AG09309 (cell line): Measurements from ENCODE around the gene MYO18A.
"Not testable (repeated sequence)": the region's sequence is repeated elsewhere in the genome, so short reads cannot be mapped to it uniquely, and the experiment has no call there.

Experiments
- DNase-seq: peaks from one replicate; pipeline ENCODE4 v3.0.0-alpha.2; 2010; ENCODE audit warnings: low read depth
- H3K4me3 ChIP-seq: 2 replicates; pipeline ENCODE4 v1.5.1; 2011; ENCODE audit warnings: mild to moderate bottlenecking, low read depth, low read length, moderate library complexity; ENCODE audit not compliant: control insufficient read depth
- TF ChIP-seq, protein P1 (sequence below): IDR thresholded peaks from 2 replicates; pipeline ENCODE4 v1.5.1; 2011; ENCODE audit warnings: mild to moderate bottlenecking, low read depth, low read length, inconsistent platforms; ENCODE audit not compliant: insufficient read depth, control insufficient read depth; ENCODE audit errors: missing control alignments

The MYO18A gene

DNA sequence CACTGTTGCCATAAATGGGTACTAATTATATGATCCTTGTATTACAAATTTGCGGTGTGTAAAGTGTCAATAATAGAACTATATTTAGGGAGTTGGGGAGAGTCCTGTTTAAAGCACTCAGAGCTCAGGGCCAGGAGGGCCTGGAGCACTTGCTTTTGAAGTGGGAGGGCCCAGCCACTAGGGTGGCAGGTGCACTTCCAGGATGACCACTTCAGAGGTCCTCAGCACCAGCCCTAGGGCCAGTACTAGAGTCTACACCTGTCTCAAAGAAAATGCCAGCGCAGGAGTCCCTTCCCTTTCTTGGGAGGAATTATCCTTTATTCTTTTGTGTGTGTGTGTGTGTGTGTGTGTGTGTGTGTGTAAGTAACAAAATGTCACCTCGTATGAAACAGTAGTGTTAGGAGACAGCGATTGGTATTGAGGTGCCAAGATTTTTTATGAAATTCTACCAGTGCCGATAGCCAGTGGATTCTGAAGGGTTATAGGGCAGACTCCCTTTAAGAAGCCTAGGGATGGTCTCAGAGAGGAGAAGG, 31.9 kb downstream of the MYO18A start:
- peak overlapping the region; percentile 38 for H3K4me3 ChIP-seq
- TF ChIP-seq, protein P1, sequence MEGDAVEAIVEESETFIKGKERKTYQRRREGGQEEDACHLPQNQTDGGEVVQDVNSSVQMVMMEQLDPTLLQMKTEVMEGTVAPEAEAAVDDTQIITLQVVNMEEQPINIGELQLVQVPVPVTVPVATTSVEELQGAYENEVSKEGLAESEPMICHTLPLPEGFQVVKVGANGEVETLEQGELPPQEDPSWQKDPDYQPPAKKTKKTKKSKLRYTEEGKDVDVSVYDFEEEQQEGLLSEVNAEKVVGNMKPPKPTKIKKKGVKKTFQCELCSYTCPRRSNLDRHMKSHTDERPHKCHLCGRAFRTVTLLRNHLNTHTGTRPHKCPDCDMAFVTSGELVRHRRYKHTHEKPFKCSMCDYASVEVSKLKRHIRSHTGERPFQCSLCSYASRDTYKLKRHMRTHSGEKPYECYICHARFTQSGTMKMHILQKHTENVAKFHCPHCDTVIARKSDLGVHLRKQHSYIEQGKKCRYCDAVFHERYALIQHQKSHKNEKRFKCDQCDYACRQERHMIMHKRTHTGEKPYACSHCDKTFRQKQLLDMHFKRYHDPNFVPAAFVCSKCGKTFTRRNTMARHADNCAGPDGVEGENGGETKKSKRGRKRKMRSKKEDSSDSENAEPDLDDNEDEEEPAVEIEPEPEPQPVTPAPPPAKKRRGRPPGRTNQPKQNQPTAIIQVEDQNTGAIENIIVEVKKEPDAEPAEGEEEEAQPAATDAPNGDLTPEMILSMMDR, result no peak
- no peak for DNase-seq

DNA sequence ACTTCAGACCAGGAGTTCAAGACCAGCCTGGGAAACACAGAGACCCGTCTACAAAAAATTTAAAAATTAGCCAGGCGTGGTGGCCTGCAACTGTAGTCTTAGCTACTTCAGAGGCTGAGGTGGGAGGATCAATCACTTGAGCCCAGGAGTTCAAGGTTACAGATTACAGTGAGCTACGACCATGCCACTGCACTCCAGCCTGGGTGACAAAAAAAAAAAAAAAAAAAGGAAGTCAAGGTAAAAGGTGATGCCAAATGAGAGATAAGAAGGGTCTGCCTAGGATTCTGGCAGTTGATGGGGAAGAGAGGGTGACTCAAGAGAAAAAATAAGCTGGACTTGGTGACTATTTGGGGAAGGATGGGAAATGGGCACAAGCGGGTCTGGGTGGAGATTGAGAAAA, 32.5 kb downstream of the MYO18A start:
- DNase-seq, result no peak
- TF ChIP-seq, protein P1, result no peak

DNA sequence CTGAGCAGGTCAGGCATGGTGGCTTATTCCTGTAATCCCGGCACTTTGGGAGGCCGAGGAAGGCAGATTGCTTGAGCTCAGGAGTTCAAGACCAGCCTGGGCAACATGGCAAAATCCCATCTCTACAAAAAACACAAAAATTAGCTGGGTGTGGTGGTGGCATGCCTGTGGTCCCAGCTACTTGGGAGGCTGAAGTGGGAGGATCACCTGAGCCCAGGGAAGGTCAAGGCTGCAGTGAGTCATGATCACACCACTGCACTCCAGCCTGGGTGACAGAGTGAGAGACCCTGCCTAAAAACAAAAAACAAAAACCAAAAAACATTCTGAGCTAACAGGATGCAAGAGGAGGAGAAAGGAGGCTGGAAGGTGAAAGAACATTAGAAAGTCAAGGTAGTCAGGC, 33.0 kb downstream of the MYO18A start:
- not testable (repeated sequence) for H3K4me3 ChIP-seq, DNase-seq

More for the DNA sequence above, 32.5 kb downstream of the MYO18A start:
- H3K4me3 ChIP-seq, result no peak overlapping the region

GRCh38 chr17:29146369-29146972, 33.7 kb downstream of the MYO18A start:
- TF ChIP-seq, protein P1, result no peak
- no peak overlapping the region for H3K4me3 ChIP-seq
- no peak for DNase-seq

- no peak for DNase-seq
- no peak overlapping the region for H3K4me3 ChIP-seq
- TF ChIP-seq, protein P1, result peak; percentile 72
Observed at GRCh38 chr17:29145289-29146073, 34.7 kb downstream of the MYO18A start.

DNA sequence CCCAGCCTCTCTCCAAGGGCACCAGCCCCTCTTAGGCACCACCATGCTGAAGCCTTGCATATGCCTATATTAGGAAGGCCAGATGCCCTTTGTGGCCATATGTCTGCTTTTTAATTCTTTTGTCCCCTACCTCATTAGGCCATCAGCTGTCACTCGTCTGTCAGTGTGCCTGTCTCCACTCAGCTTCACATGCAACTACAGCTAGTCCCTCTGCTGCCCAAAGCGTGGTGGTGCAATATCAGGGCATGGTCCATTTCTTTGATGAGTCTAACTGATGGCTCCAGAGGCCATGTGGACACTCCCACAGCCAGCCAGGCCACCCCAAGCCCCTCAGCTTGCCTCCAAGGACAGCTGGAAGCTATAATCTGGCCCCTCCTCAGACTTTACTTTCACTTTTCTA, 36.3 kb downstream of the MYO18A start:
- H3K4me3 ChIP-seq, result no peak overlapping the region
- TF ChIP-seq, protein P1, result peak; percentile 67
- no peak for DNase-seq

DNA sequence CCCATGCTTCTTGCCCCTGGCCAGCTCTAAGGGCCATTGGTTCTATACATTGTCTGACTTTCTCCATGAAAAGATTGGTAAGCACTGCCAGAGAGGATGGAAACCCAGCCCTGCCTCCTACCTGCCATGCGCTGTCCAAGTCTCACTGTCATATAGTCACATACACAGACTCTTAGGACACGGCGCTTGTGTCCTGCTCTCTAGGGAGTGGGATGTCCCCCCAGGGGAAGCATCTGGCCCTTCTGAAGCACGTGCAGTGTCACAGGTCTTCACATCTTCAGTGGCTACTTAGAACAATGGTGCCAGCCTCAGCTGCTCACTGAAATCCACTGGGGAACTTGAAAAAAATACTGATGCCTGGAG, 38.7 kb downstream of the MYO18A start:
- no peak for DNase-seq
- no peak overlapping the region for H3K4me3 ChIP-seq
- TF ChIP-seq, protein P1, result no peak
